IPS-18c (cell line): ENCODE measurements around the gene SLC38A10.

ENCODE experiments used
- H3K4me3 ChIP-seq: 2 replicates; pipeline ENCODE4 v1.7.0; 2013; ENCODE audit warnings: low read depth, mild to moderate bottlenecking, low read length, moderate library complexity; ENCODE audit not compliant: insufficient read depth
- H3K9me3 ChIP-seq: one replicate; pipeline ENCODE4 v1.6.1; 2013; ENCODE audit warnings: mild to moderate bottlenecking, low read length, moderate library complexity; ENCODE audit not compliant: control insufficient read depth, insufficient read depth

Gene SLC38A10

GRCh38 chr17:81289627-81290026, 5.5 kb downstream of the SLC38A10 start:
- Histone ChIP-seq H3K9me3 (peaks cover 2% of the 10 kb centered on the region), H3K4me3 (no peak overlapping the region)

GRCh38 chr17:81288715-81289114, 6.4 kb downstream of the SLC38A10 start:
- Histone ChIP-seq H3K9me3 (peaks cover 2% of the 10 kb centered on the region), H3K4me3 (no peak overlapping the region)

- peaks cover 2% of the 10 kb centered on the region for H3K9me3 ChIP-seq
- H3K4me3 ChIP-seq = no peak overlapping the region
Observed at GRCh38 chr17:81287741-81288430, 7.2 kb downstream of the SLC38A10 start.

GRCh38 chr17:81287152-81287551, 8.0 kb downstream of the SLC38A10 start:
- H3K9me3 ChIP-seq = peaks cover 2% of the 10 kb centered on the region
- H3K4me3 ChIP-seq = no peak overlapping the region

GRCh38 chr17:81286491-81287145, 8.5 kb downstream of the SLC38A10 start:
- no peak overlapping the region for H3K4me3 ChIP-seq
- H3K9me3 ChIP-seq = peaks cover 2% of the 10 kb centered on the region

GRCh38 chr17:81285894-81286293, 9.2 kb downstream of the SLC38A10 start:
- Histone ChIP-seq H3K4me3 (no peak overlapping the region), H3K9me3 (peaks cover 2% of the 10 kb centered on the region)

GRCh38 chr17:81285179-81285878, 9.8 kb downstream of the SLC38A10 start:
- Histone ChIP-seq H3K9me3 (peaks cover 2% of the 10 kb centered on the region), H3K4me3 (no peak overlapping the region)

GRCh38 chr17:81282876-81283275, 12.2 kb downstream of the SLC38A10 start:
- H3K4me3 ChIP-seq = no peak overlapping the region
- no peaks in the 10 kb centered on the region for H3K9me3 ChIP-seq

GRCh38 chr17:81282141-81282540, 13.0 kb downstream of the SLC38A10 start:
- Histone ChIP-seq H3K4me3 (no peak overlapping the region), H3K9me3 (no peaks in the 10 kb centered on the region)

- no peaks in the 10 kb centered on the region for H3K9me3 ChIP-seq
- no peak overlapping the region for H3K4me3 ChIP-seq
Observed at GRCh38 chr17:81280571-81280970, 14.5 kb downstream of the SLC38A10 start.

- no peak overlapping the region for H3K4me3 ChIP-seq
Observed at GRCh38 chr17:81279278-81280275, 15.5 kb downstream of the SLC38A10 start.

GRCh38 chr17:81278831-81279230, 16.3 kb downstream of the SLC38A10 start:
- no peak overlapping the region for H3K4me3 ChIP-seq
- no peaks in the 10 kb centered on the region for H3K9me3 ChIP-seq

More at GRCh38 chr17:81279278-81280275, 15.5 kb downstream of the SLC38A10 start:
- H3K9me3 ChIP-seq = no peaks in the 10 kb centered on the region

GRCh38 chr17:81277946-81278693, 17.0 kb downstream of the SLC38A10 start:
- H3K4me3 ChIP-seq = no peak overlapping the region
- H3K9me3 ChIP-seq = no peaks in the 10 kb centered on the region

- H3K9me3 ChIP-seq = no peaks in the 10 kb centered on the region
- no peak overlapping the region for H3K4me3 ChIP-seq
Observed at GRCh38 chr17:81277421-81277820, 17.7 kb downstream of the SLC38A10 start.

GRCh38 chr17:81276781-81277180, 18.3 kb downstream of the SLC38A10 start:
- Histone ChIP-seq H3K4me3 (no peak overlapping the region), H3K9me3 (no peaks in the 10 kb centered on the region)

- H3K9me3 ChIP-seq = no peaks in the 10 kb centered on the region
- H3K4me3 ChIP-seq = no peak overlapping the region
Observed at GRCh38 chr17:81274471-81274855, 20.6 kb downstream of the SLC38A10 start.
